ENCODE results near the gene EVA1C. TPM values are rescaled to one million over a fixed set of nuclear protein-coding genes. Genes with fewer than 3 reads are reported as not detected.
"Not testable (repeated sequence)": the region's sequence is repeated elsewhere in the genome, so short reads cannot be mapped to it uniquely, and the experiment has no call there.

Gene EVA1C
- total RNA-seq, 3 donors from 2014 or later = 13.7 to 27.8 (median 15.3) TPM

GRCh38 chr21:32549886-32550285 lies 137.4 kb downstream of the EVA1C start:
- H3K4me1 ChIP-seq (ENCODE audit: low read depth) = no peaks in the 10 kb centered on the region
- H3K4me3 ChIP-seq = no peak overlapping the region
- TF ChIP-seq, protein P1, sequence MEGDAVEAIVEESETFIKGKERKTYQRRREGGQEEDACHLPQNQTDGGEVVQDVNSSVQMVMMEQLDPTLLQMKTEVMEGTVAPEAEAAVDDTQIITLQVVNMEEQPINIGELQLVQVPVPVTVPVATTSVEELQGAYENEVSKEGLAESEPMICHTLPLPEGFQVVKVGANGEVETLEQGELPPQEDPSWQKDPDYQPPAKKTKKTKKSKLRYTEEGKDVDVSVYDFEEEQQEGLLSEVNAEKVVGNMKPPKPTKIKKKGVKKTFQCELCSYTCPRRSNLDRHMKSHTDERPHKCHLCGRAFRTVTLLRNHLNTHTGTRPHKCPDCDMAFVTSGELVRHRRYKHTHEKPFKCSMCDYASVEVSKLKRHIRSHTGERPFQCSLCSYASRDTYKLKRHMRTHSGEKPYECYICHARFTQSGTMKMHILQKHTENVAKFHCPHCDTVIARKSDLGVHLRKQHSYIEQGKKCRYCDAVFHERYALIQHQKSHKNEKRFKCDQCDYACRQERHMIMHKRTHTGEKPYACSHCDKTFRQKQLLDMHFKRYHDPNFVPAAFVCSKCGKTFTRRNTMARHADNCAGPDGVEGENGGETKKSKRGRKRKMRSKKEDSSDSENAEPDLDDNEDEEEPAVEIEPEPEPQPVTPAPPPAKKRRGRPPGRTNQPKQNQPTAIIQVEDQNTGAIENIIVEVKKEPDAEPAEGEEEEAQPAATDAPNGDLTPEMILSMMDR (IDR thresholded peaks at IDR 0.05) = no peak
- no peaks in the 10 kb centered on the region for H3K9me3 ChIP-seq
- ATAC-seq (no peak), DNase-seq (no peak)
- intact Hi-C loops (cut with DNase I, micrococcal nuclease) = no loop called here
- H3K36me3 ChIP-seq (ENCODE audit: low read depth) = no peaks in the 10 kb centered on the region

- TF ChIP-seq, protein P1 (IDR thresholded peaks at IDR 0.05) = no peak
- Histone ChIP-seq H3K4me3 (no peak overlapping the region), H3K4me1 (ENCODE audit: low read depth) (no peaks in the 10 kb centered on the region), H3K9me3 (no peaks in the 10 kb centered on the region), H3K36me3 (ENCODE audit: low read depth) (no peaks in the 10 kb centered on the region)
- intact Hi-C loops (cut with DNase I, micrococcal nuclease) = no loop called here
- DNase-seq = no peak
- no peak for ATAC-seq
These were observed 142.5 kb downstream of the EVA1C start for GRCh38 chr21:32554832-32555638.

- TF ChIP-seq, protein P1 (IDR thresholded peaks at IDR 0.05) = no peak
- no peaks in the 10 kb centered on the region for H3K9me3 ChIP-seq
- ATAC-seq (no peak), DNase-seq (no peak)
- intact Hi-C loops (cut with DNase I, micrococcal nuclease) = no loop called here
- H3K36me3 ChIP-seq (ENCODE audit: low read depth) = no peaks in the 10 kb centered on the region
- H3K4me1 ChIP-seq (ENCODE audit: low read depth) = no peaks in the 10 kb centered on the region
- H3K4me3 ChIP-seq = no peak overlapping the region
These were observed 145.6 kb downstream of the EVA1C start for GRCh38 chr21:32558106-32558505.

- no peaks in the 10 kb centered on the region for H3K9me3 ChIP-seq
- no peak for ATAC-seq
- no peak for DNase-seq
- no peaks in the 10 kb centered on the region for H3K36me3 ChIP-seq (ENCODE audit: low read depth)
- H3K4me3 ChIP-seq = no peak overlapping the region
- intact Hi-C loops (cut with DNase I, micrococcal nuclease) = no loop called here
- no peaks in the 10 kb centered on the region for H3K4me1 ChIP-seq (ENCODE audit: low read depth)
- TF ChIP-seq, protein P1 (IDR thresholded peaks at IDR 0.05) = no peak
These were observed 146.6 kb downstream of the EVA1C start for GRCh38 chr21:32559006-32559610.

- no peak overlapping the region for H3K4me3 ChIP-seq
- TF ChIP-seq, protein P1 (IDR thresholded peaks at IDR 0.05) = no peak
- no peaks in the 10 kb centered on the region for H3K4me1 ChIP-seq (ENCODE audit: low read depth)
- intact Hi-C loops (cut with DNase I, micrococcal nuclease) = no loop called here
- H3K9me3 ChIP-seq = no peaks in the 10 kb centered on the region
- H3K36me3 ChIP-seq (ENCODE audit: low read depth) = no peaks in the 10 kb centered on the region
- ATAC-seq (no peak), DNase-seq (no peak)
These were observed 148.4 kb downstream of the EVA1C start for GRCh38 chr21:32560896-32561295.

- H3K4me1 ChIP-seq (ENCODE audit: low read depth); intact Hi-C loops (cut with DNase I, micrococcal nuclease); H3K4me3 ChIP-seq; ATAC-seq; H3K9me3 ChIP-seq; DNase-seq; H3K36me3 ChIP-seq (ENCODE audit: low read depth): not testable (repeated sequence)
These were observed 149.0 kb downstream of the EVA1C start for GRCh38 chr21:32561476-32561875.

Data from mucosa of descending colon (tissue), 3 donors.